NCI-H774 (cell line): Measurements from ENCODE around the gene ADGRA1.

ENCODE experiments used
- DNase-seq: peaks from one replicate; lab custom pipeline; 2025; lab: John Stamatoyannopoulos, UW

ADGRA1 gene

DNA sequence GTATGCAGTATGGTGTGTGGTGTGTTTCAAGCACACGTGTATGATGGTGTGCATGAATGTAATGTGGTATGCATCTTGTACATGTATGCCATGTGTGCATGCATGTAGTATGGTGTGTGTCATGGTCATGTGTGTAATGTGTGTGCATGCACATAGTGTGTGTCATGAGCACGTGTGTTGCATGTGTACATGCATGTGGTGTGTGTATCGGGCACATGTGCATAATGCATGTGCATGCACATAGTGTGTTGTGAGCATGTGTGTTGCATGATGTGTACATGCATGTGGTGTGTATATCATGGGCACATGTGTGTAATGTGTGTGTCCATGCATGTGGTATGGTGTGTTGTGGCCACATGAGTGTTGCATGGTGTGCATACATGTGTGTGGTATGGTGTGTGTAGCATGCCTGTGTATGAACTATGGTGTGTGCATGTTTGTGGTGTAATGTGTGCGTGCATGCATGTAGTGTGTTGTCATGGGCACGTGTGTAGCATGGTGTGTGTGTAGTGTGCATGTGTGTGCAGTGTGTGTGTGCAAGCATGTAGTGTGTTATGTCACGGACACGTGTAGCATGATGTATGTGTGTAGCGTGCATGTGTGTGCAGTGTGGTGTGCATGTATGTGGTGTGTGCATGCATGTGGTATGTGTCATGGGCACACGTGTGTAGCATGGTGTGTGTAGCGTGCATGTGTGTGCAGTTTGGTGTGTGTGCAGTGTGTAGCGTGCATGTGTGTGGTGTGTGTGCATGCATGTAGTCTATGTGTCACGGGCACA, 89.8 kb downstream of the ADGRA1 start:
- DNase-seq, result no peak

GRCh38 chr10:133178357-133179127, 90.8 kb downstream of the ADGRA1 start:
- DNase-seq, result no peak

DNA sequence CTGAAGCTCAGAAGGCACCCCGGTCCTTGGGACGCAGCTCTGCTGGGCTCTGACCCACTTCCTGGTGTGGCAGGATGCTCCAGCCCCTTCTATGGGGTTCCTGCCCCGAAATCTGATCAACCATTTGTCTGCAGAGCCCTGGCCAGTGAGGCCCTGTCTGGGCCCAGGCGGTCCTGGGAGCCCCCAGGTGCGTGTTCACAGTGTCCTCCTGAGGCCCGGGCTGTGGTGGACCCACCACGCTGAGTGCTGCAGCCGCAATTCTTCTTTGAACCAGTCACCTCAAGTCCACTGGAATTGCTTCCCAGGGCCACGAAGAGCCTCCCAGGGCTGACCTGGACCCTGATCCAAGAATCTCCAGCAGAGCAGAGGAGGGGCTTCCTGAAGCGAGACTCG, 91.4 kb downstream of the ADGRA1 start:
- no peak for DNase-seq

- DNase-seq, result no peak
These were observed 91.9 kb downstream of the ADGRA1 start for GRCh38 chr10:133179651-133180050.

GRCh38 chr10:133180192-133180964, 92.7 kb downstream of the ADGRA1 start:
- DNase-seq, result no peak

DNA sequence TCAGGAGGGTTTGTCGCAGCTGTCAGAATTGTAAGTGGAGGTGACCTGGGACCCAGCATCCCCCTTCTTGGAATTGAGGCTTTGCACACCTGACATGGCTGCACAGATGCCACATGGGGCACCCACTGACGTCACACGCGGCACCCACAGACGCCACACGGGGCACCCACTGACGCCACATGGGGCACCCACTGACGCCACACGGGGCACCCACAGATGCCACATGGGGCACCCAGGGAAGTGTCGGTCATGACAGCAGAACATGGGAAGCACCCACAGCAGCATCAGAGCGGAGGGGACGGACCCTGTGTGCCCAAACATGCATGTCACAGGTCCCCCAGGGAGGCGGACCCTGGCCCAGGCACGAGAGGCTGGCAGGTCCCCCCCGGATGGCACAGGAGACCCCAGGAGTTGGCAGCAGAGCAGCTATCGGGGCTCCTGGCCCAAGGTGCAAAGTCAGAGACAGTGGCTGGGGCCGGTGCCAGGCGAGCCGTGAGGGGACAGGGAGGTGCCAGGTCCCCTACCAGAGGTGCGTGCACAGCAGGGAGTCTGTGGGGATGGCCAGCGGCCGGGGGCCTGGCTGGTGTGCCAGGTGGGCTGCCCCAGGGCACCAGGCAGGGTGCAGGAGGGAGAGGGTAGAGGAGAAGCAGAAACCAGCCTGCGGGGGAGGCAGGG, 93.4 kb downstream of the ADGRA1 start:
- no peak for DNase-seq
